Heart left ventricle (tissue), 13 donors: ENCODE measurements around the gene AP5B1.

ENCODE experiments used
- CTCF ChIP-seq, 12 donors: fragments of 200-600 bp; sonication (generic) in 4 of 12; IDR thresholded peaks; one replicate each; pipeline versions ENCODE4 v1.5.0 to v1.8.0; 2018 to 2022; ENCODE audit warnings: antibody characterized with exemption in 12 of 12, mild to moderate bottlenecking in 5 of 12
- POLR2A ChIP-seq, 2 donors: fragments of 450-650 bp; IDR thresholded peaks; one replicate each; pipeline ENCODE4 v1.6.1; 2017; ENCODE audit warnings: antibody characterized with exemption in 2 of 2, mild to moderate bottlenecking in 2 of 2, moderate library complexity in 2 of 2
- donor health status: ischemic (EF 13 %, LVEDD 7.1; RV severe dilation, severe dysfunction).
- donor health status: DM: no; HTN: yes; CAD: no.
- donor health status: DM: no; HTN: no; CAD: no.
- donor health status: ischemic (EF 25% LVEDD 6.9; RV normal size, moderate dysfunction).
- donor health status: ischemic (EF 25% LVEDD 5.7; RV mildly dilated, moderate dysfunction).
- donor health status: ischemic (EF 35%, LVEDD 5.7; RV mildly dilated, moderate dysfunction).
- donor health status: nonischemic (EF 11% LVEDD 7.7; RV severe dilation, severe dysfunction).
- donor health status: DM: yes; HTN: yes; CAD: no.
- donor health status: PGD.
- donor health status: ischemic (EF 29% LVEDD 5.4; RV normal size, mild dysfunction).
- donor health status: nonischemic (EF 23%, LVEDD 6.1; RV moderate dilation, normal function).

GRCh38 chr11:65776196-65776595, 4.6 kb downstream of the AP5B1 start:
- no peak for TF ChIP-seq CTCF (IDR thresholded peaks at IDR 0.05)
- no peak for TF ChIP-seq POLR2A (IDR thresholded peaks at IDR 0.05)
